Fibroblast of upper back skin (primary cell): ENCODE data around the gene CYSLTR2.

Experiments used
- DNase-seq: peaks from one replicate; pipeline ENCODE4 v3.0.0-alpha.2; 2013

The CYSLTR2 gene, protein sequence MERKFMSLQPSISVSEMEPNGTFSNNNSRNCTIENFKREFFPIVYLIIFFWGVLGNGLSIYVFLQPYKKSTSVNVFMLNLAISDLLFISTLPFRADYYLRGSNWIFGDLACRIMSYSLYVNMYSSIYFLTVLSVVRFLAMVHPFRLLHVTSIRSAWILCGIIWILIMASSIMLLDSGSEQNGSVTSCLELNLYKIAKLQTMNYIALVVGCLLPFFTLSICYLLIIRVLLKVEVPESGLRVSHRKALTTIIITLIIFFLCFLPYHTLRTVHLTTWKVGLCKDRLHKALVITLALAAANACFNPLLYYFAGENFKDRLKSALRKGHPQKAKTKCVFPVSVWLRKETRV

DNA sequence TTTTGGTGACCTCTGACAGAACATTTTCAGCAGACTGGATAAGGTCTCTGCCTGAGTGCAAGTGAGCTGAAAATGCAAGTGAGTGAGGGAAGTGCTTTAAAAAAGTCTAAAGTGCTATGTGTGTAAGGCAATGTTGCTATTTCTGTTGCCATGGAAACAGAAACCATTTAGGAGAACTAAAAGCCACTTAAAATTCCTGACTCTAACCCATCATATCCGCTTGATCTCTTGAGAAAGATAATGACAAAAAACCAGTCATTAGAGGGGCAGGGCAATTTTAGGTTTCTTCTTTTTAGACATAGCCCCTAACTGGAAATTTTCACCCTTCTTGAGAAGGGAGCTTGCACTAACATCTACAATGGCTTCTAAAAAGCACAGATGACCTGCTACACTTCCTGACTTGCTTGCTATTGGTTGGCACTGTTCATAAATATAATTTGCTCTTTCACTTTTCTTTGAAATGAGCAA, at the start of gene CYSLTR2:
CYSLTR2 (plus strand) TSS at position 458 of the 468 bp plus-strand sequence. CDS start 52,889 bp downstream, outside the sequence.
- DNase-seq: peak; percentile 13

DNA sequence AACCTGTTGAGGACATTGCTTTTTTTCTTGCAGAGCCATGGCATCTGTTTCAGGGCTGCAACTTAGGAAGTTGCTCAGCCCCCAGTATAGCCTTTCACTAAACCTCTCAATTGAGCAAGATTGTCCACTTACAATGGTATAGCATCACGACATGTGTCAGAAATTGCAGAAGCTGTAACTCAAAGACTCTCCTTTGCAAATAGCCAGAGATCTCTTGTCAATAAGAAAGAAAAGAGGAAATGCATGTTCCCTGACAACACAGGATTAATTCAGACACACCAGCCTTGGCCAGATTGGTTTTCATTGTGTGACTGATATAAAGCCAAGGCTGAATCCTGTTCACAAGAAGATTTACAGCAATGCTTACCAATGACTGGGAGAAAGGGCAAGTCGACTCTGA, 38.7 kb upstream of the CYSLTR2 start:
- DNase-seq: no peak

DNA sequence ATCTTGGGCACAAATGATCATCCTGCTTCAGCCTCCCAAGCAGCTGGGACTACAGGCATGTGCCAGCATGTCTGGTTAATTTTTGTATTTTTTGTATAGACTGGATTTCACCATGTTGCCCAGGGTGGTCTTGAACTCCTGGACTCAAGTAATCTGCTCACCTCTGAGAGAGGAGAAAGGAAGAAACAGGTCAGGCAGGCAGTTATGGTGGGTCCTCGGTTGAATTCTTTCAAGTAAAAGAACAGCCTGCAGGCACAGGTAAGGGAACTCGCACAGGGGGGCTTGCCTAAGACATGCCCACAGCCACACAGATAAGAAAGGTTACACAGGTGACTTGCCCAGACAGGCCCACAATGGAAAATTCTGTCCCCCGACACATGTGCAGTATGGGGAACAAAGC, 34.8 kb upstream of the CYSLTR2 start:
- DNase-seq: no peak

DNA sequence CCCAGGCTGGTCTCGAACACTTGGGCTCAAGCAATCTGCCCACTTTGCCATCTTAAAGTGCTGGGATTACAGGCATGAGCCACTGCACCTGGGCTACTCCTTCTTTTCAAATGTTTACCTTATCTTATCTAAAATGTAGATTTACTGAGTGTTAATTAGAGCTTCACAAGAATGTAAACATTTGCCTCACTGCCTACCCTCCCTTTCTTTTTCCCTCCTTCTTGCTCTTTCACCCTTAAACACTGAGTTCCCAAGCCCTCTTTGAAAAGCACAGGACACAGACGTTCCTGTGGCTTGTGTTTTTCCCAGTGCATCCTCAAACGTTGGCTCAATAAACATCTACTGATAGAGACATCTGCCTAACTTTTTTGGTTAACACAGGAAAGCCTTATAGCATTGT, 32.7 kb upstream of the CYSLTR2 start:
- no peak for DNase-seq

DNA sequence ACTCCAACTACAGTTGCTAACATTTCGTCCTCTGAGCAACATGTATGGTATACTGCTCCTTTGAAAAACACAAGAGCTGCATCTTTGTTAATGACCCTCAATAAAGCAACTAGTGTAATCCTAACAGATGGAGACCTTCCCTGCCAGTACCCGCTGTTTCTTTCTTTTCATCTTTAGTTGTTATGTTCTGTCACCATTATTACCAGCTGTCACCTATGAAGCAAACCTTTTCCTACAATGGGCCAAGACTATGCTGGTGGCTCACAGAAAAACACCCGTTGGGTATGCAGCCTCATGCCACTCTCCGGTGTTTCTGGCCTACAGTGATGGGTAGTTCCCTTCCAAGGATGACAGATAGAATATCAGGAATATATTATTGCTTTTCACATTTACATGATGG, 29.7 kb upstream of the CYSLTR2 start:
- DNase-seq: no peak

DNA sequence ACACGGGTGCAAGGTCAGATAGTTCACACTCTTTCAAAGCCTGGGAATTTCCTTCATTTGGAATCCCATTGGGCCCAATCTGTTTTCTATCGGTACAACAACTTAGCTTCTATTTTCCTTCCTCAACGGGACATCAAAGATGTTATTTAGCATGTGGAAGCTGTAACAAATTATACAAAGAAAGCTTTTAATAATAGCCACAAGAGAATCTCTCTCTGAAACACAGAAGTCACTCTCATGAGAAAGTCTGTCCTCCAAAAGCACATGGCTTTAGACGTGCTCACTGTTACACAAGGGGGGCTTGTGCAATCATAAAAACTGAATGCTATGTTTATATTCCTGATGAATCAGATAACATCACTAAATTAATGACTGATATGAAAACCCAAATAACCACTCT, 28.9 kb upstream of the CYSLTR2 start:
- no peak for DNase-seq

DNA sequence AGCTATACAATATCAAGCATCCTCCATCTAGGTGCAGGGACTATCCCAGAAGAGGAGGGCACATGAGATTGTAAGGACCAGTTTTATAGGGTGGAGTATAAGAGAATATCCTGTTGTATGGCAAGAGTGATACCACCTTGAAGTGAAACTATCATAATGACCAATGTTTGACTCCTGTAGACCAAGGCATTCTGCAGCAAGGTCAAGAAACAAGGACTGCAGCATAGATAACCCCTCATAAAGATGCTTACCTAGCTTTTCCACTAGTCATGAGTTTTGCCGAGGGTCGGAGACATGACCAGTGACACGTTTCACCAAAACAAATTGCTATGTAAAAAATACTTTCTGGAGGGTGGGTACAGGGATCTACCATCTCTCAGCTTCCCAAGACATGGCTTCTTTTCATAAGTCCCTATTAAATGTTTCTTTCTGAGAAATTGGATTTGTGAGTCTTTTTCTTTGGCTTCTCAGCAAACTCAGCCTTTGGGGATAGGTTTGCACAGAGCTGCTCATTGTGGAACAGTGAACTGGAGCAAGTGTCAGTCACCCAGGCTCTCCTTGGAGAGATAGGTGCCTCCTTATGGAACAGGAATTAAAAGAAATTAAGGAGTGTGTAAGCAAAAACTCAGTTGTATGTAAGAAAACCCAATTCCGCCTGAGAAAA, 28.2 kb upstream of the CYSLTR2 start:
- DNase-seq: no peak

DNA sequence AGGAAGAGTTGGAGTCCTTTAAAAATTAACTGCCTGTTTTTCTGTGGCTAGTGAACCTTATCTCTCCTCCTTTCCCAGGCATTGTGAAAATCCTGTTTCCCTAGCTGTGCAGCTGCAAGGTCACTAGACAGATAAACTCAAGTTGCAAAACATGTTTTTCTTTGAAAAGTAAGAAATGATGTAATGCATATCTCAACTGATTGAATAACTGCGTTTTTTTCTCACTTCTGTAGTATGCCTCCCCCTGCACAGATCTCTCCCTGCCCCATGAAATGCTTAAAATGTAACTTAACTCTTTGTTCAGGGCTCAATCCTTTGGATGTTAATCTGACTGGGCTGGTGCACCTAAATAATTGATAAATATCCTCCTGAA, 27.7 kb upstream of the CYSLTR2 start:
- no peak for DNase-seq

DNA sequence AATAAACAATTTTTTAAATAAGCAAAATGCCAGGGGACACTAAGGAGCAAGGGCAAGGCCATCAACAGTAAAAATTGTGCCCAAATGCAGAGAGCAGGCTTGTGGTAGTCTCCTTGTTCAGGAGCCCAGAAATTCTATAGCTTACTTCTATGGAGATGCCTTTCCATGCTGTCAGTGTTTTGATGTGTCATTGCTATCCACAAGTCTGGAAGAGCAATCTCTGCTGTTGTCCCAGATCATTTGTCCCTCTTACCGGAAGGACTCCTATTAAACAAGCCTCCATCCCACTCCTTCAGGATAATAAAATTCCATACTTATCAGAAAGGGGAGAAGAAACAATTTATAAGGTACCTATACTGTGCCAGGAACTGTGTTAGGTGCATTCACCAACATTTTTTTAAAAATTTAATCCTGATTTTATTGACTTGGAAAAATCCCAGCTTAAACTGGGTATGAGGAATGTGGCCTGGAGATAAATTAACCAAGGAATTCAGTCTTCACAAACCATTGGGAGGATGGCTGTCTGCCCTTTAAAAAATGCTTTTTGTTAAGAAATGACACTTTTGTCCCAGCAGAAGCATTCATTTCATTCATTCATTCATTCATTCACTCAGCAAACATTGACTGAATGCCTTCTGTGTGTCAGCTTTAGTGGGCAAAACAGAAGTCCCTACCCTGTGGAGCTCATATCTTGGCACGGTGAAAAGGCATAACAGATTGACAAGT, 26.8 kb upstream of the CYSLTR2 start:
- DNase-seq: no peak

DNA sequence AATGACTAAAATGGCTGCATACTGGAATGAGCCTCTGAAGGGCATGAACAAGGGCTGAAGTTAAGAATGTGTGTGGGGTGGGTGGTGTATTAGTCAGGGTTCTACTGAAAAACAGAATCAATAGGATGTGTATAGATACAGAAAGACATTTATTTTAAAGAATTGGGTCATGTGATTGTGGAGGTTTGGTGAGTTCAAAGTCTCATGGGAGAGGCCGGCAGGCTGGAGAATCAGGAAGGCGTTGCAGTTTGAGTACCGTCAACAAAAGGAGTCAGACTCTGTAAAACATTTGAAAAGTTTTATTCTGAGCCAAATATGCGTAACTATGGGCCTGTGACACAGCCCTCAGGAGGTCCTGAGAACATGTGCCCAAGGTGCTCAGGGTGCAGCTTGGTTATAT, 24.5 kb upstream of the CYSLTR2 start:
- no peak for DNase-seq

DNA sequence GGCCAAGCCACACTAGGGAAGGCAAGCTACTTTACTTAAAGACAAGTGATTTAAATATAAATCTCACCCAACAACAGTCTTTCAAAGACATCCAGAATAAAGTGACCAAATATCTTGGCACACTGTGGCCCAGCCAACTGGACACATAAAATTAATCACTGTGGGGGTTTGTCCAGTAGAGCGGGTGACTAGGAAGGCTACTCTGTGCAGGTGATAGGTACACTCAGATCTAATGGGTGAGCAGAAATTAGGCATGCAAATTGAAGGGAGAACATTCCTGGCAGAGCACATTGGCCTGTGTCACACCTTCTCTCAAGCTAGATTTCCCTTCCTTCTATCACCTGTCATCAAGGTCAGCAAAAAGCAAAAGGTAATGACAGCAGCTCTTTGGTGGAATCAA, 23.4 kb upstream of the CYSLTR2 start:
- no peak for DNase-seq

DNA sequence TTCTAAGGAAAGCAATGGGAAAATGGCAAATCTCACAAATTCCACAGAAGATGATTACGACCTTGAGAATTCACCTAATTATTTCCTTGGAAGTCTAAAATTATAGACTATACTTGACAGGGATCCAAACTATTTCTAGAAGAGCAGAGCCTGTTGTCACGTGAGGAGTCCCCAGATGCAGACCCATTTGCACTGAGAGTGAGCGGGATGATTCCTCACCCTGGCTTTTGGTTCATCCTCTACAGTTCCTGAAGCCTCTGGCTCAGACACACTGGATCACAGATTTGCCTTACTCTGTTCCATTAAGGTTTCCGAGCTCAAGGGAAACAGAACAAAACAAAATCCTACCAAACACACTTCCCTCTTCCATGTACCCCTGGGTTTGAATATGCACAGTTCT, 23.0 kb upstream of the CYSLTR2 start:
- DNase-seq: no peak

DNA sequence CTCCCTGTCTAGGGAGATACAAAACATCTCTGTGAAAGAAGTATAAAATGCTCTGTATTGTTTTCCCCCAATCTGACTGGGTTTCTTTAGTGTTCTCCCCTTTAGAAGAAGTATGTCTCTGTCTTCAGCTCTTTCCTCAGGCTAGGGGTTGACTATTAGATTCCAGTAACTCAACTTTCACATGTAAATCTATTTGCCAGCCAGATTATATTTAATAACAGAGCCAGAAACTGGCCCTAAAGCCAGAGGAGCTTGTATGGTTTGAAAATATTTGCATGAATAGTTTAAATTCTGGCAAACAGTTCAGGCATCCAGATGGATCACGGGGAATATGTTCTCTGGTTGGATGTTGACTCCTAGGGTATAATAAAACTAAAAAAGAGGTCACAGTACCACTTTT, 22.3 kb upstream of the CYSLTR2 start:
- DNase-seq: no peak

DNA sequence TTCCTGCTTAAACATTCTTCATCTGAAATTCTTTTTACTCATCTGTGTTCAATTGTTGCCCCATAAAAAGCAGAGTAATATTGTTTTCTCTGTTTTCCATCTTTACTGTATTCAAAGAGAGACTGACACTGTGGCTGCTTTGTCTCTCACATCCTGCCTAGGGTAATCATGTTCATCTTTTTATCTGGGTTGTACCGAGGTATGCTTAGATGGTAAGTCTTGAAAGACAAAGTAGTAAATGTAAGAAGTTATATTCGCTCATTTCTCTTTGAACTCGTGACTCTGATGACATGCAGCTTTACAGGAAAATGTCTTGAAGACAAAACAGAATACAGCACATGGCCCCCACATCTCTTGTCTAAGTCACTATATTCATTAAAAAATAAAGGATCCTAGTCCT, 20.0 kb upstream of the CYSLTR2 start:
- no peak for DNase-seq

DNA sequence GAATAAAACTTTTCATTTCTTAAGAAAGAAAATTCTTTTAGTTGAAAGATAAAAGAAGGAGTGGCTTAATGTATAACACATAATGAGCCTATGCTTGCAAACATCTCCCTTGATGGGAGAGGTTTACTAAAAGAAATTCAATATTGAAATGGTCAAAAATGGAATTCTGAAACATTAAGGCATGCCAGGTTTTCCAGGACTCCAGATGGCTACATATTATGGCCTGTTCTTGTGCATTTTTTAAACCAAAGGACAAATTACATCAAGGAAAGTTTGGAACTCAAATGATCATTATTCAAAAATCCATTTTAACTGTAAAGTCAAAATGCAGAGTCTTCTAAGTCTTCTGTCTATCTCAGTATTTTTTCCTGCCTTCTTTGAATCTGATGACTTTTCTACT, 19.1 kb upstream of the CYSLTR2 start:
- DNase-seq: no peak

DNA sequence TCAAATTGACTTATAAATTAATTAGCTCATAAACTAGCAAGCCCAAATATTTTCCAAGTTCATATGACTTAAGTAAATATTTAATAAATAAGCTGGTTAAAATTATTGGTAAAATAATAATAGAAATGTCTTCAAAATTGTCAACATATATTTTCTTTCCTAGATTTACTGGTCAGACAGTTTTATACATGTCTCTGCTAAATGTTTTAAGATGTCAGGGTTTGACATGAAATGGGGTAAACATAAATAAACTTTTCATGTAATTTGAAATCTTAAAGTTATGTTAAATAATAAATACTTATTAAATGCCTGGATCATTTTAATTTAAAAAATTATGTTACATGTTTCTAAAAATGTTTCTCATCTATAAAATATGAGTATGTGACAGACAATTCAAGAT, 18.3 kb upstream of the CYSLTR2 start:
- DNase-seq: no peak

DNA sequence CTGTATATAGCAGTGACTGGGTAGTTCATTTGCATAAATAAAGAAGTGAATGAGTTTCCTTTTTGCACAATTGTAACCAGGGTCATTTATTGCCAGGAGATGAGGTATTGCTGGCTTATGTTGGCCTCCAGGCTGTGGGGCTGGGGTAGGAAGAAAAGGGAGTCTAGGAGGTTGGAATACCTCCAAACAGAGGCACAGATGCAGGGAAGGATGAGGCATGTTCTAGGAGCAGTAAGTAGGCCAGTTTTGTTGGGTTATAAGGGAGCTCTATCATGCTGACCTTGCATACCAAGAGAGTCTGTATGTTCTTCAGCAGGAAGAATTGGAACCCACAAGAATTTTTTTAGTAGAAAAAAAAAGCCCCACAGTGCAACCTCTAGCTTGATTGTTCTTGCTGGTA, 17.2 kb upstream of the CYSLTR2 start:
- peak; percentile 20 for DNase-seq

DNA sequence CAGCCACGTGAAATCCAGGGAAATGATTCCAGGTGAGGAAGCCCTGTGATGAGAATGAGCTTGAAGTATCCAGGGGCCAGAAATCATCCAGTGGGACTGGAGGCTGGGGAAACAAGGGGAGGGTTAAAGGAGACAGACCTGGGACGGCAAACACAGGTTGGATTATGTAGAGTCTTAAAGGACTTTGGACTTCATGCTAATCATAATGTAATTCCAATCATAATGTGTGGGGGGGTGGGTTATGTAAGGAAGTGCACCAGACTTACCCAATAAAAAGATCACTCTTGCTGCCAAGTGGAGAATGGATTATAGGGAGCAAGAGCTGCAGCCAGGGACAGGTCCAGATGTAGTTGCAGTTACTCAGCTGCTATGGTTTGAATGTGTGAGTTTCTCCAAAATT, 16.1 kb upstream of the CYSLTR2 start:
- no peak for DNase-seq

DNA sequence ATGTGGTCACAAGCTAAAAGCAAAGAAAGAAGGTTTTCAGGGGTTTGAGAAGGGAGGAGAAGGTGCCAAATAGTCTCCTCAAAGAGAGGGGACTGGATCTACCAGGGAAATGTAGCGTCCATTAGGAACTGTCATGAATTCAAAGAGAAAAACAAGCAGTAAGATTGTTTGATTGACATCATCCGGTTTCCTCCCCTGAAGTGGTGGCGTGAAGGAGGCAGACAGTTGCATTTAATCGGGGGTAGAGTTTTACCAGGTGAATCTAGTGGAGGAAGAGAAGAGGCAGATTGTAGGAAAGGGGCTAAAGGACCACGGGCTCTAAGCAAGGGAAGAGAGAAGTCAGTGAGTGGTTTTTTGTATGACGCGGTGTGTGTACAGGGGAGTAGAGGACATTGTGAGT, 13.0 kb upstream of the CYSLTR2 start:
- no peak for DNase-seq

DNA sequence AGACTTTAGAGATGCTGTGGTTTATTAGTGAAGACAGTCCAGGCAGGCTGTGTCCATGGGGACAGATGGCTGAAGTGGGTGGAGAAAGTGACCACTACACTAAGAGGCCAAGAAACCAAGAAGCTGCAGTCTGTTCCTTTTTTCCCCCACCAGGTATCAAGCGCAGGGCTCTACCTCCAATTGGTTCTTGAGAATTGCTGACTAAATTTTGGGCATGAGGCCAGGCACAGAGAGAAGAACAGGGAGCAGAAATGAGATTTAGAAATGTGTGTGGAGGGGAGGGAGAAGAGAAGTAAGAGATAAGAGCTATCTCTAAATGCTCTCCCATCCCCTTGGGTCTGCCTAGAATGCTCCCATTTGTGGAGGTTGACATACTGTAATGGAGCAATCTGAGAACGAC, 12.3 kb upstream of the CYSLTR2 start:
- no peak for DNase-seq

DNA sequence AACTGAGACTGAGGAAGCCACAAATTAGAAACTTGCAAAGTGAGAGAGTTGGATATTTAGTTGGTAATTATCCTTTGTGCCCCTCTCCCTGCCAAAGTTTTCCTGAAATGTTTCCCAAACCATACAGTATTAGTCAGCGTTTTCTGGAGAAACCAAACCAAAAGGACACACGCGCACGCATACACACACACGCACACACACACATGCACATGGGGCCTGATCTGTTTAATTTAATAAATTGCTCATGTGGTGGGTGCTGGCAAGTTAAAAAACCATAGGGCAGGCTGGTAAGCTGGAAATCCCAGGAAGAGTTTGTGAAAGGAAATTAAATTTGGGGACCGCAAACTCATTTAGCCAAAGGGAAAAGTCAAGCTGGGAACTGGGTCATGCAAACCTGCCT, 11.7 kb upstream of the CYSLTR2 start:
- DNase-seq: no peak

DNA sequence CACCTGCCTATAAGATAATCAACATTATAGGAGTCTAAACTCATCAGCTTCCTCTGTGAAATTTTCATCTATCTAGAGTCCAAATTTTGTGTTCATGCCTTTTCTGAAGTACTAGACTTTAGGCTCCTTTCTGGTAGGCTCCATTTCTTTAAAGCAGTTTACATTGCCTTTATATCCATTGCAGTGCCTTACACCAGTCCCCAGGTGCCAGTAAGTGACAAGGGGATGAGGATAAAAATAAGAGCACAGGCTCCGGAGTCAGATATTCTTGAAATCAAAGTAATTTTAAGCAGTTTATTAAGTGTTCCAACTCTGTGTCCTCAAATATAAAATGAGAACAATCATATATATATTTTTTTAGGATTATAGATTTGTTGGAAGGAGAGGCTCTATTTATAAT, 10.6 kb upstream of the CYSLTR2 start:
- DNase-seq: no peak

DNA sequence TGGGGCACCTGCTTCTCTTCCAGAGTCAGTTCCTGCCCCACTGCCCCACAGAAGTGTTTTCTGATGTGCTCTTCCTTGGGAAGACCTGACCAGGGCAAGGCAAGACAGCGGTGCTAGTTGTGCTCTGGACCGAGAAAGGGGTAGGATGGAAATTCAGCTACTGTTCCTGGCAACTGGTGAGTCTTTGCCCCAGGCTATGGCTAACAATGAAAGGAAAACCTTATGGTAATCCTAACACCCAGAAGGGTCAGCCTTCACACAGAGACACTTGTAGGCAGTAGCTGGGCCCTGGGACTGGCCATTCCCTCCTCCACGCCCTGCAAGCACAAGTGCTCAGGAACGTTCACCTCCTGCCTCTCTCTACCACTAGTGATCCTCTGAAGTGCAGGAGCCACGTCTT, 9.6 kb upstream of the CYSLTR2 start:
- no peak for DNase-seq

DNA sequence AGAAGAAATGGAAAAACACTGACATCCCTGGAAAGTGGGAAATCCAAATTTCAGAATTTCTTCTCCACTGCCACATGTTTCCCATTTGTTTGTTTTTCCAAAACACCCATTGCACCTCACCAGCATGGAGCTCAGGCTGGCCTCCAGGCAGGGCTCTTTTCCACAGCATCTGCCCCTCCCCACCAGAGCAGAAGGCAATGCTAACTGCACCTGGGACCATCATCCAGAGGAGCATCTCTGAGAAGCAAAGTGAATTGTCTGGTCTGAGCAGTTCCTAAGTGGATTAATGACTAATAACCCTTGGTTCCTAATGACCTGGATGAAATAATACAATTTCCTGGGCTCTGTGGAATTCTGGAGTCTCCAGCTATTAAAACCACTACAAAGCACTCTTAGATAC, 8.8 kb upstream of the CYSLTR2 start:
- no peak for DNase-seq
